K562 (cell line): ENCODE data around the gene PPARD. TPM values are rescaled to one million over a fixed set of nuclear protein-coding genes. Genes with fewer than 3 reads are reported as not detected.

ENCODE experiments used
- COPS2 ChIP-seq: fragments of 450-650 bp; conservative IDR thresholded peaks from 2 replicates; pipeline ENCODE4 v1.6.1; 2016; ENCODE audit warnings: mild to moderate bottlenecking, moderate library complexity
- CREM ChIP-seq: IDR thresholded peaks from 2 replicates; pipeline ENCODE4 v1.6.1; 2014; ENCODE audit warnings: antibody characterized with exemption, low read depth
- FOXJ2 ChIP-seq: fragments of 200-800 bp; sonication (Bioruptor generic); IDR thresholded peaks from 2 replicates; pipeline ENCODE4 v1.6.1; 2016; ENCODE audit warnings: missing genetic modification characterization, missing compliant biosample characterization
- KDM2B ChIP-seq: fragments of 250-450 bp; sonication (Bioruptor Pico); IDR thresholded peaks from 2 replicates; pipeline ENCODE4 v1.8.0; 2021; ENCODE audit warnings: mild to moderate bottlenecking, moderate library complexity
- POLR3A ChIP-seq: IDR thresholded peaks from 2 replicates; pipeline ENCODE4 v1.6.1; 2011; ENCODE audit warnings: borderline replicate concordance, mild to moderate bottlenecking, moderate library complexity; ENCODE audit not compliant: insufficient read length, insufficient read depth; ENCODE audit errors: extremely low read depth
- TAF9B ChIP-seq: fragments of 450-650 bp; IDR thresholded peaks from 2 replicates; pipeline ENCODE4 v1.6.1; 2018; ENCODE audit warnings: mild to moderate bottlenecking; ENCODE audit not compliant: partially characterized antibody
- ZC3H8 ChIP-seq: fragments of 450-650 bp; IDR thresholded peaks from 2 replicates; pipeline ENCODE4 v1.6.1; 2017
- ZNF407 ChIP-seq: fragments of 450-650 bp; IDR thresholded peaks from 2 replicates; pipeline ENCODE4 v1.6.1; 2016; ENCODE audit warnings: low read depth
- polyA plus RNA-seq, 8 experiments: library from polyadenylated mRNA; depleted of rRNA in 4 of 8; stranded (reverse) in 5 of 8; unstranded in 3 of 8; fragments of >200 nt; fragmentation: Nextera tagmentation in 2 of 8; fragmentation: Illumina TruSeq in 1 of 8; extraction: Ambion mirVana in 2 of 8; extraction: Trizol in 1 of 8; gene quantifications; 2 replicates each; pipeline versions ENCODE4 v1.2.1 to v1.2.3, GENCODE V29; 2011 to 2014; ENCODE audit warnings: inconsistent platforms in 1 of 8, missing spikeins in 1 of 8
- total RNA-seq, 7 experiments: library from RNA; depleted of rRNA in 6 of 7; stranded (reverse); fragments of >200 nt in 6 of 7; fragmentation: Illumina TruSeq in 2 of 7; extraction: Trizol in 2 of 7; gene quantifications; 2 replicates each; pipeline versions ENCODE4 v1.2.1 to v1.2.3, GENCODE V29; 2011 to 2021; ENCODE audit warnings: low replicate concordance in 1 of 7
- TF ChIP-seq, protein P1 (sequence below): fragments of 250-450 bp; sonication (Bioruptor Pico); IDR thresholded peaks from 2 replicates; pipeline ENCODE4 v1.8.0; 2021; ENCODE audit warnings: moderate library complexity, mild to moderate bottlenecking, inconsistent platforms
- TF ChIP-seq, protein P2 (sequence below): sonication (generic); formaldehyde crosslinking; IDR thresholded peaks from 2 replicates; pipeline ENCODE4 v1.8.1; 2023; ENCODE audit warnings: missing genetic modification reagents, mild to moderate bottlenecking, borderline replicate concordance
- TF ChIP-seq, protein P3 (sequence below): fragments of 450-650 bp; formaldehyde crosslinking; IDR thresholded peaks from 2 replicates; pipeline ENCODE4 v1.4.0; 2020; ENCODE audit warnings: mild to moderate bottlenecking, mixed read lengths

PPARD gene
- total and polyA plus RNA-seq, 9 of the 15 experiments (the other 6 are each of a cell fraction or from before 2014, with no cell fraction given), result 0.14 to 13.2 (median 3.8) TPM

- TF ChIP-seq KDM2B (CRISPR knock-in tag) (peak; percentile 78; the same call in 1 of the 2 replicates), COPS2 (no peak), CREM (no peak), ZC3H8 (no peak), FOXJ2 (tag) (no peak), TAF9B (no peak), POLR3A (no peak), ZNF407 (no peak)
- TF ChIP-seq, protein P1, sequence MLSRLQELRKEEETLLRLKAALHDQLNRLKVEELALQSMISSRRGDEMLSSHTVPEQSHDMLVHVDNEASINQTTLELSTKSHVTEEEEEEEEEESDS (CRISPR knock-in tag), result no peak
- TF ChIP-seq, protein P2, sequence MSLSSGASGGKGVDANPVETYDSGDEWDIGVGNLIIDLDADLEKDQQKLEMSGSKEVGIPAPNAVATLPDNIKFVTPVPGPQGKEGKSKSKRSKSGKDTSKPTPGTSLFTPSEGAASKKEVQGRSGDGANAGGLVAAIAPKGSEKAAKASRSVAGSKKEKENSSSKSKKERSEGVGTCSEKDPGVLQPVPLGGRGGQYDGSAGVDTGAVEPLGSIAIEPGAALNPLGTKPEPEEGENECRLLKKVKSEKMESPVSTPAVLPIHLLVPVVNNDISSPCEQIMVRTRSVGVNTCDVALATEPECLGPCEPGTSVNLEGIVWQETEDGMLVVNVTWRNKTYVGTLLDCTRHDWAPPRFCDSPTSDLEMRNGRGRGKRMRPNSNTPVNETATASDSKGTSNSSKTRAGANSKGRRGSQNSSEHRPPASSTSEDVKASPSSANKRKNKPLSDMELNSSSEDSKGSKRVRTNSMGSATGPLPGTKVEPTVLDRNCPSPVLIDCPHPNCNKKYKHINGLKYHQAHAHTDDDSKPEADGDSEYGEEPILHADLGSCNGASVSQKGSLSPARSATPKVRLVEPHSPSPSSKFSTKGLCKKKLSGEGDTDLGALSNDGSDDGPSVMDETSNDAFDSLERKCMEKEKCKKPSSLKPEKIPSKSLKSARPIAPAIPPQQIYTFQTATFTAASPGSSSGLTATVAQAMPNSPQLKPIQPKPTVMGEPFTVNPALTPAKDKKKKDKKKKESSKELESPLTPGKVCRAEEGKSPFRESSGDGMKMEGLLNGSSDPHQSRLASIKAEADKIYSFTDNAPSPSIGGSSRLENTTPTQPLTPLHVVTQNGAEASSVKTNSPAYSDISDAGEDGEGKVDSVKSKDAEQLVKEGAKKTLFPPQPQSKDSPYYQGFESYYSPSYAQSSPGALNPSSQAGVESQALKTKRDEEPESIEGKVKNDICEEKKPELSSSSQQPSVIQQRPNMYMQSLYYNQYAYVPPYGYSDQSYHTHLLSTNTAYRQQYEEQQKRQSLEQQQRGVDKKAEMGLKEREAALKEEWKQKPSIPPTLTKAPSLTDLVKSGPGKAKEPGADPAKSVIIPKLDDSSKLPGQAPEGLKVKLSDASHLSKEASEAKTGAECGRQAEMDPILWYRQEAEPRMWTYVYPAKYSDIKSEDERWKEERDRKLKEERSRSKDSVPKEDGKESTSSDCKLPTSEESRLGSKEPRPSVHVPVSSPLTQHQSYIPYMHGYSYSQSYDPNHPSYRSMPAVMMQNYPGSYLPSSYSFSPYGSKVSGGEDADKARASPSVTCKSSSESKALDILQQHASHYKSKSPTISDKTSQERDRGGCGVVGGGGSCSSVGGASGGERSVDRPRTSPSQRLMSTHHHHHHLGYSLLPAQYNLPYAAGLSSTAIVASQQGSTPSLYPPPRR, result 0 out of 2 replicates have a peak, but pooled peaks have one; percentile 29
- TF ChIP-seq, protein P3, sequence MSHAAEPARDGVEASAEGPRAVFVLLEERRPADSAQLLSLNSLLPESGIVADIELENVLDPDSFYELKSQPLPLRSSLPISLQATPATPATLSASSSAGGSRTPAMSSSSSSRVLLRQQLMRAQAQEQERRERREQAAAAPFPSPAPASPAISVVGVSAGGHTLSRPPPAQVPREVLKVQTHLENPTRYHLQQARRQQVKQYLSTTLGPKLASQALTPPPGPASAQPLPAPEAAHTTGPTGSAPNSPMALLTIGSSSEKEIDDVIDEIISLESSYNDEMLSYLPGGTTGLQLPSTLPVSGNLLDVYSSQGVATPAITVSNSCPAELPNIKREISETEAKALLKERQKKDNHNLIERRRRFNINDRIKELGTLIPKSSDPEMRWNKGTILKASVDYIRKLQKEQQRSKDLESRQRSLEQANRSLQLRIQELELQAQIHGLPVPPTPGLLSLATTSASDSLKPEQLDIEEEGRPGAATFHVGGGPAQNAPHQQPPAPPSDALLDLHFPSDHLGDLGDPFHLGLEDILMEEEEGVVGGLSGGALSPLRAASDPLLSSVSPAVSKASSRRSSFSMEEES, result no peak
Measured at GRCh38 chr6:35452183-35453090, 110.1 kb downstream of the PPARD start, which contains the start of gene FANCE (continued).
